Natural killer cell treated with Interleukin-12 subunit alpha and Interleukin-12 subunit beta and Interleukin-15 and Interleukin-18, amount 100 ng/mL, for 72 hours (primary cell): ENCODE data around the gene GRXCR2. TPM values are rescaled to one million over a fixed set of nuclear protein-coding genes. Genes with fewer than 3 reads are reported as not detected.
"Not testable (repeated sequence)": the region's sequence is repeated elsewhere in the genome, so short reads cannot be mapped to it uniquely, and the experiment has no call there.

Experiments
- ATAC-seq, 2 donors: fragments of 150-1000 bp; cut with Tn5 transposase in 1 of 2; sonication (Bioruptor Pico), chemical (Tn5 transposase) in 1 of 2; 2 replicates each; pipeline ENCODE4 v1.10.0; 2021
- DNase-seq: peaks from one replicate; pipeline ENCODE4 v3.0.0; 2022; ENCODE audit warnings: low spot score
- H3K27ac Mint-ChIP-seq, 2 donors: 1 replicate in 1 of 2; 2 replicates in 1 of 2; pipeline ENCODE4 v1.8.0; 2022; ENCODE audit warnings: mixed read lengths in 2 of 2, mild to moderate bottlenecking in 1 of 2, moderate library complexity in 1 of 2
- H3K27me3 Mint-ChIP-seq, 2 donors: 1 replicate in 1 of 2; 2 replicates in 1 of 2; pipeline ENCODE4 v1.8.0; 2022; ENCODE audit warnings: mixed read lengths in 2 of 2
- H3K36me3 Mint-ChIP-seq: one replicate; pipeline ENCODE4 v1.8.0; 2022; ENCODE audit warnings: mixed read lengths
- H3K4me1 Mint-ChIP-seq, 2 donors: 1 replicate in 1 of 2; 2 replicates in 1 of 2; pipeline ENCODE4 v1.8.0; 2022; ENCODE audit warnings: low read depth in 2 of 2, mixed read lengths in 2 of 2, mild to moderate bottlenecking in 1 of 2
- H3K4me3 Mint-ChIP-seq: one replicate; pipeline ENCODE4 v1.8.0; 2022; ENCODE audit warnings: mixed read lengths
- H3K9me3 Mint-ChIP-seq: 2 replicates; pipeline ENCODE4 v1.8.0; 2022; ENCODE audit warnings: mixed read lengths
- total RNA-seq, 2 donors: library from RNA; stranded (reverse); gene quantifications; one replicate each; pipeline ENCODE4 v1.2.3, GENCODE V29; 2022

The GRXCR2 gene
- total RNA-seq, 2 donors from 2014 or later, result not detected

GRCh38 chr5:145904743-145905142, 31.9 kb upstream of the GRXCR2 start:
- no peak overlapping the region for H3K4me3 Mint-ChIP-seq
- no peak overlapping the region for H3K27ac Mint-ChIP-seq
- H3K9me3 Mint-ChIP-seq, result peaks cover 3% of the 10 kb centered on the region
- DNase-seq (no peak), ATAC-seq (no peak)
- peaks cover 5 to 18% of the 10 kb centered on the region in 2 donors for H3K27me3 Mint-ChIP-seq
- H3K36me3 Mint-ChIP-seq, result no peaks in the 10 kb centered on the region
- H3K4me1 Mint-ChIP-seq, result no peaks in the 10 kb centered on the region

GRCh38 chr5:145903867-145904266, 31.1 kb upstream of the GRXCR2 start:
- DNase-seq (no peak), ATAC-seq (no peak)
- Mint-ChIP-seq H3K27ac (no peak overlapping the region), H3K4me3 (no peak overlapping the region), H3K4me1 (no peaks in the 10 kb centered on the region), H3K27me3 (peaks cover 5 to 20% of the 10 kb centered on the region in 2 donors), H3K9me3 (peaks cover 5% of the 10 kb centered on the region), H3K36me3 (no peaks in the 10 kb centered on the region)

- Mint-ChIP-seq H3K4me3 (no peak overlapping the region), H3K9me3 (peaks cover 8% of the 10 kb centered on the region), H3K27me3 (peaks cover 5 to 27% of the 10 kb centered on the region in 2 donors), H3K36me3 (no peaks in the 10 kb centered on the region), H3K27ac (no peak overlapping the region), H3K4me1 (no peaks in the 10 kb centered on the region)
- DNase-seq (no peak), ATAC-seq (no peak)
Measured at GRCh38 chr5:145903113-145903512, 30.3 kb upstream of the GRXCR2 start.

GRCh38 chr5:145902421-145902820, 29.6 kb upstream of the GRXCR2 start:
- ATAC-seq (no peak), DNase-seq (no peak)
- peaks cover 11% of the 10 kb centered on the region for H3K9me3 Mint-ChIP-seq
- H3K27ac Mint-ChIP-seq, result no peak overlapping the region
- H3K4me3 Mint-ChIP-seq, result no peak overlapping the region
- no peaks in the 10 kb centered on the region for H3K4me1 Mint-ChIP-seq
- peaks cover 7 to 34% of the 10 kb centered on the region in 2 donors for H3K27me3 Mint-ChIP-seq
- H3K36me3 Mint-ChIP-seq, result no peaks in the 10 kb centered on the region

- Mint-ChIP-seq H3K36me3 (peaks cover 4% of the 10 kb centered on the region), H3K4me1 (no peaks in the 10 kb centered on the region), H3K9me3 (peaks cover 11% of the 10 kb centered on the region), H3K27me3 (peaks cover 3 to 23% of the 10 kb centered on the region in 2 donors), H3K4me3 (no peak overlapping the region), H3K27ac (no peak overlapping the region)
- DNase-seq, result no peak
- no peak for ATAC-seq
Measured at GRCh38 chr5:145898171-145898570, 25.4 kb upstream of the GRXCR2 start.

- H3K9me3 Mint-ChIP-seq, H3K4me1 Mint-ChIP-seq, H3K27ac Mint-ChIP-seq, ATAC-seq, H3K4me3 Mint-ChIP-seq, H3K36me3 Mint-ChIP-seq, DNase-seq: not testable (repeated sequence)
- H3K27me3 Mint-ChIP-seq, result peaks cover 7 to 16% of the 10 kb centered on the region in 2 donors
Measured at GRCh38 chr5:145891378-145891777, 18.6 kb upstream of the GRXCR2 start.

- Mint-ChIP-seq H3K27me3 (peaks cover 7 to 16% of the 10 kb centered on the region in 2 donors), H3K4me1 (no peaks in the 10 kb centered on the region), H3K36me3 (peaks cover 4% of the 10 kb centered on the region), H3K27ac (no peak overlapping the region), H3K4me3 (no peak overlapping the region), H3K9me3 (peaks cover 5% of the 10 kb centered on the region)
- no peak for DNase-seq
- no peak for ATAC-seq
Measured at GRCh38 chr5:145889611-145890010, 16.8 kb upstream of the GRXCR2 start.

GRCh38 chr5:145887976-145888574, 15.3 kb upstream of the GRXCR2 start:
- Mint-ChIP-seq H3K36me3 (no peaks in the 10 kb centered on the region), H3K4me1 (no peaks in the 10 kb centered on the region), H3K27ac (no peak overlapping the region), H3K9me3 (peaks cover 5% of the 10 kb centered on the region), H3K27me3 (peaks cover 7 to 10% of the 10 kb centered on the region in 2 donors), H3K4me3 (no peak overlapping the region)
- ATAC-seq (no peak), DNase-seq (no peak)

GRCh38 chr5:145887217-145887616, 14.4 kb upstream of the GRXCR2 start:
- H3K4me3 Mint-ChIP-seq, result no peak overlapping the region
- peaks cover 4% of the 10 kb centered on the region for H3K9me3 Mint-ChIP-seq
- DNase-seq (no peak), ATAC-seq (no peak)
- no peaks in the 10 kb centered on the region for H3K4me1 Mint-ChIP-seq
- H3K36me3 Mint-ChIP-seq, result no peaks in the 10 kb centered on the region
- H3K27ac Mint-ChIP-seq, result no peak overlapping the region
- peaks cover 7 to 10% of the 10 kb centered on the region in 2 donors for H3K27me3 Mint-ChIP-seq

- Mint-ChIP-seq H3K27ac (no peak overlapping the region), H3K36me3 (no peaks in the 10 kb centered on the region), H3K9me3 (peaks cover under 1% of the 10 kb centered on the region), H3K4me1 (no peaks in the 10 kb centered on the region), H3K27me3 (peaks cover 8 to 25% of the 10 kb centered on the region in 2 donors), H3K4me3 (no peak overlapping the region)
- DNase-seq (no peak), ATAC-seq (no peak)
Measured at GRCh38 chr5:145874765-145875164, 2.0 kb upstream of the GRXCR2 start.

- H3K4me1 Mint-ChIP-seq, result no peaks in the 10 kb centered on the region
- no peaks in the 10 kb centered on the region for H3K9me3 Mint-ChIP-seq
- H3K27me3 Mint-ChIP-seq, result peaks cover 6 to 15% of the 10 kb centered on the region in 2 donors
- ATAC-seq, result no peak
- H3K36me3 Mint-ChIP-seq, result no peaks in the 10 kb centered on the region
- no peak overlapping the region for H3K4me3 Mint-ChIP-seq
- no peak for DNase-seq
- no peak overlapping the region for H3K27ac Mint-ChIP-seq
Measured at GRCh38 chr5:145872486-145872885, 328 bp downstream of the GRXCR2 start.

- Mint-ChIP-seq H3K4me3 (no peak overlapping the region), H3K9me3 (no peaks in the 10 kb centered on the region), H3K27ac (no peak overlapping the region), H3K36me3 (no peaks in the 10 kb centered on the region), H3K27me3 (peaks cover 5 to 16% of the 10 kb centered on the region in 2 donors), H3K4me1 (no peaks in the 10 kb centered on the region)
- no peak for ATAC-seq
- DNase-seq, result no peak
Measured at GRCh38 chr5:145869753-145870152, 3.1 kb downstream of the GRXCR2 start.

GRCh38 chr5:145867806-145868205, 5.0 kb downstream of the GRXCR2 start:
- Mint-ChIP-seq H3K27ac (no peak overlapping the region), H3K9me3 (no peaks in the 10 kb centered on the region), H3K36me3 (no peaks in the 10 kb centered on the region), H3K4me3 (no peak overlapping the region), H3K27me3 (peaks cover 5 to 13% of the 10 kb centered on the region in 2 donors), H3K4me1 (no peaks in the 10 kb centered on the region)
- ATAC-seq, result no peak
- no peak for DNase-seq

- not testable (repeated sequence) for H3K36me3 Mint-ChIP-seq, H3K4me1 Mint-ChIP-seq, H3K4me3 Mint-ChIP-seq, H3K9me3 Mint-ChIP-seq, H3K27ac Mint-ChIP-seq, DNase-seq, ATAC-seq
- peaks cover 7 to 14% of the 10 kb centered on the region in 2 donors for H3K27me3 Mint-ChIP-seq
Measured at GRCh38 chr5:145864432-145864831, 8.4 kb downstream of the GRXCR2 start.

- no peaks in the 10 kb centered on the region for H3K9me3 Mint-ChIP-seq
- peaks cover 7 to 14% of the 10 kb centered on the region in 2 donors for H3K27me3 Mint-ChIP-seq
- DNase-seq, result no peak
- no peak for ATAC-seq
- H3K27ac Mint-ChIP-seq, result no peak overlapping the region
- H3K36me3 Mint-ChIP-seq, result no peaks in the 10 kb centered on the region
- no peaks in the 10 kb centered on the region for H3K4me1 Mint-ChIP-seq
- no peak overlapping the region for H3K4me3 Mint-ChIP-seq
Measured at GRCh38 chr5:145863003-145863402, 9.8 kb downstream of the GRXCR2 start.
